GM18505 (cell line): Measurements from ENCODE around the gene KRT34.
"Not testable (repeated sequence)": the region's sequence is repeated elsewhere in the genome, so short reads cannot be mapped to it uniquely, and the experiment has no call there.

ENCODE experiments used
- ATAC-seq: cut with Tn5 transposase; IDR thresholded peaks from one replicate; pipeline ENCODE4 v1.9.1; 2021; ENCODE audit not compliant: unreplicated experiment
- POLR2A ChIP-seq: IDR thresholded peaks from 4 replicates; pipeline ENCODE4 v1.6.1; 2011; ENCODE audit warnings: borderline replicate concordance; ENCODE audit not compliant: insufficient read depth, insufficient read length; ENCODE audit errors: extremely low read depth

The KRT34 gene

DNA sequence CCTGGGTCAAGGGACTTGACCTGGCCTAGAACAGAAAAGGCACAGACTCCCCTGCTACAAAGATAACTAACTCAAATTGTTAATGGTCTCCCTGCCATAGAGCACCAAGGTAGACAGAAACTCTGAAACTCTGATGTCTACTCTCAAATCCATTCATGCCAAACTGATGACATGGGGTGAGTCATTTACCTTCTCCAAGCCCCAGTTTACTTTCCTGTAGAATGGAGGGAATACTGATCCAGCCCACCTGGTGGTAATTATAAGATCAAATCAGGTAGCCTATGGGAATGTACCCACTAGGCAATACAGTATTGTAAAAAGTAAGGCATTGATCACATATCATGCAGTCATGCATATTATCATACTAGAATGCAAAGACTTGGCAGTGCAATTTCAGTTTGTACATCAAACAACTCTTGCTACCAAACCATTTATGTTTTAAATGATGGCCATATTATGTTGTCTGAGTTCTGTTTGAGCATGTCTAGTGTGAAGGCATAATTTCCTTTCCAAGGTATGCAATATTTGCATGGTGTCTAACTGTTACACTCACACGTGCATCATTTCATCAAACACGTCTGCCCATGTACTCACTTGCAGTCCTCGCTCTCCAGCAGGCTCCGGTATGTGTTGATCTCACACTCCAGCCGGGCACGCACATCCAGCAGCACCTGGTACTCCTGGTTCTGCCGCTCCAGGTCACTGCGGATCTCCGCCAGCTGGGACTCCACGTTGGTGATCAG lies 12.3 kb upstream of the KRT34 start:
- no peak for ATAC-seq
- TF ChIP-seq POLR2A = no peak

DNA sequence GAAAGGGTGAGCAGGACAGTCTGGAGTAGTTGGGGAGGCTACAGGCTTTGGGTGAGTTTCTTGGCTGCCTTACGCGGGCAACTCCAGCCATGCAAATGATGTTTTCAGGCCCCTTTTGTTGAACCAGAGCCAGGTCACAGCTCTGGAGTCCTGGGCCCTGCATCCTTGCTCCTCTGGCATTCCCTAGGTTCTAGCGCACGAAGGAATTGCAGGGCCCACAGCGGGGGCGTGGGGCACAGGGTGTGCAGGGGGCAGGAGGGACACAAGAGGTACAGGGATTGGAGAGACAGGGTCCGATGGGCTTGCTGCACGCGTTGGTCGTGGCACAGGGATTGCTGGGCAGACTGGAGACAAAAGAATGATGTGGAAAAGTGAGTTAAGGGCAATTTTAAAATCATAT lies 11.7 kb upstream of the KRT34 start:
- no peak for TF ChIP-seq POLR2A
- no peak for ATAC-seq

DNA sequence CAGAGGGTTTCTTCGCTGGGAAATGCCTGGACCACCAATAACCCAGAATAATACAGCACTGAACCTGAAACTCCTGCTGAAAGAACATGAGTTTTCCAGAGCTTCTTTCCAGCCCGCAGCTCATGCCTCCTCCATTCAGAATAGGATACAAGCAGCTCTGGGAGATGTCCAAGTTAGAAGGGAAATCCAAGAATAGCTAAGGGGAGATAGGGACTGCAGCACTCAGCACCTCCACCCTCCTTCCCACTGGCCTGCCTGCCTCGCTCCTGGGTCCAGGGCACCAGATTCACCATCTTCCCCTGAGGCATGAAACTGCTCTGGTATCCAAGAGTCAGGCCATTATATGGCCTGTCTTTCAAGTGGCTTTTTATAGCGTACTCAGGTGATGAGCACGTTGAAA lies 11.2 kb upstream of the KRT34 start:
- no peak for TF ChIP-seq POLR2A
- no peak for ATAC-seq

DNA sequence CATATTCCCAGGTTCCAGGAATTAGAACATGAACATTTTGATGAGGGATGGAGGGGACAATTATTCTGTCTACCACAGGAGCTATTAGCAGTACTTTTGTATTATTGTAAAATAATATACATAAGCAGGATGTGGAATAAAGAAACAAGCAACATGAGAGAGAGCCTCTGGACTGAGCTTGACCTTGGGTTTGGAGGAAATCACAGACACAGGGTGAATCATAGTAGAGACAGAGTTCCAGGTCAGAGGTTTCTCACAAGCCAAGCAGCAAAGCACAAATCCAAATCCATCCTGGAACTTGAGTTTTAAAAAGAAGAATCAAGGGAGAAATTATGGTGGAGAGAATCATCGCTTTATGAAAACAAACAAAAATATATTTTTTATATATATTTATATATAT lies 10.2 kb upstream of the KRT34 start:
- ATAC-seq = no peak

DNA sequence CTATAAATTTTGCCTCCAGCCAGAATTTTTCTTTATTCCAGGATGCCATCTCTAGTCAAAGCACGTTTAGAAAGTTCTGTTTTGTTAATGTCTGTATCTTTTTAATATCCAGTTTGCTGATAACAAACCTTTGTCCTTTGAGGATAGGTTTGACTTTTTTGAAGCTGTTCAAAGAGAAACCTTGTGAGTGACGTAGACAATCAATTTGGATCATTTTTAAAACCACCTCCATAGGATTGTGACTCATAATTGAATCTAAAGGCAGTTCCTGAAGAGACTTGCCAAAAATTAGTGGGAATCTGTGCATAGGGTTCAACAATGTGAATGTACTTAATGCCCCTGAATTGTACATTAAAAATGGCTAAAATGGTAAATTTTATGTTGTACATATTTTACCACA lies 9.4 kb upstream of the KRT34 start:
- TF ChIP-seq POLR2A = no peak
- ATAC-seq = no peak

More for the DNA sequence above, 10.2 kb upstream of the KRT34 start:
- no peak for TF ChIP-seq POLR2A

DNA sequence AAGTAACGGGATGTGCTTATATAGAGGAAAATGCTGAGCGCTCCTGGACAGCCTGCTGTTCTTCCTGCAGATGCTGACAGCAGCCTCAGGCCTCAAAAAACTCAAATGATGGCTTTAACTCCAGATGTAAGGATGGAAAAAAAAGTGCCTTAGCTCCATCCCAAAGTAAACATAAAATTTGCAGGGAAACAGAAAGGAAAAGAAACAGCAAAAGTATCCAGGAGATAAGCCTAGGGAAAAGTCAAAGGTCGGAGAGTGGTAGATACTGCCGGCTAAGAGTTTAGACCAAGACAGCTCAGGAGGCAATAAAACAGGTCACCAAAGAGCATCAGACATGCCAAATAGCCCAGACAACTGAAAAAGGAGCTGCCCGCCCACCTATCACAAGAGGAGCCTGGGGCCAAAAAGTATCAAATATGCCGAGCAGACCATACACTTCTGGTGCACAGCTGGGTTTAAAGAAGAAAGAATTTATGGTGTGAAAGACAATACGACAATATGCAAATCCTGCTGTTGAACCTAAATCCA lies 8.4 kb upstream of the KRT34 start:
- ATAC-seq = no peak
- no peak for TF ChIP-seq POLR2A

DNA sequence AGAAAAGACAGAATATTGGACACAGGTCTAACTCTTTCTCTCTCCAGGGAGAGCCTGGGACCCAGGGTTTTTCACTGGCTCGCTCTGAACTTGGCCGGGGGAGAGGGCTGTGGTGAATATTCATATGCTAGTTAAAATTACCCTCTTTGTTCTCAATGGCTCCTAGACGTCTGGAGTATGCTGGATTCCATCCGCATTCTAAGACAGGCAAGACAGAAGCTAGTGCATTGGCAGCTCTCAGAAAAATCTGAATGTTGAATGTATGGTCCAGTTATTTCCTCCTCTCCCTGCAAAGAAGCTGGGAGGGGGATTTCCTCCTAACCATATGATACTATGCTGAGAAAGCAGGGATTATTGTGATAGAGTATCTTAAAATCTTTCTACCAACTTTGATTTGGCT lies 5.6 kb upstream of the KRT34 start:
- ATAC-seq = no peak
- no peak for TF ChIP-seq POLR2A

DNA sequence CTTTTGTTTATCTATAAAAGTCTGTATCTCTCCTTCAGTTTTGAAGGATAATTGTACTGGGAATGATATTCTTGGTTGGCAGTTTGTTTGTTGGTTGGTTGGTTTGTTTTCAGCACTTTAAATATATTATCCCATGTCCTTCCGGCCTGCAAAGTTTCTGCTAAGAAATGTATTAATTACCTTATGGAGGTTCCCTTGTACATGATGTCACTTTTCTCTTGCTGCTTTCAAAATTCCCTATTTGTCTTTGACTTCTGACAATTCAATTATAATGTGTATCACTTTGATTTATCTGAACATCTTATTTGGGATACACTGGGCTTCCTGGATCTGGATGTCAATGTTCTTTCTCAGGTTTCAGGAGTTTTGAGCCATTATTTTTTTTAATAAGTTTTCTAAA lies 4.1 kb upstream of the KRT34 start:
- TF ChIP-seq POLR2A = no peak
- ATAC-seq = no peak

DNA sequence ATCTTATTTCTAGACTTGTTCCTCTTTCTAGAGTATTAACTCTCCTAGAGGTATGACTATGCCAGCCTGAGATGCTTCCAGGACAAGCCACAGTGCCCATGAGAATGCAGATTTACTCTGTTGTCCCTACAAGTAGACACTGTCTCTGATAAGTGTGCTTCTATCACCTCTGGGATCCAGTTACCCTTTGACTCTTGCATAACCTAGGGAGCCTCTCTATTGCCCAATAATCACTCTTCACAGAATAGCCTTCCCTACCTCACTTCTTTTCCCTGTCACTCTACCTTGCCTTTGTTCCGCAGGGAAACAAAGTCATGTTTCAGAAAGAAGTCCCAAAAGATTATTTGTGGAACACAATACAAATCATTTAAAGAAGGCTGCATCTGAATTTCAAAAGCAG lies 1.6 kb upstream of the KRT34 start:
- no peak for ATAC-seq
- no peak for TF ChIP-seq POLR2A

DNA sequence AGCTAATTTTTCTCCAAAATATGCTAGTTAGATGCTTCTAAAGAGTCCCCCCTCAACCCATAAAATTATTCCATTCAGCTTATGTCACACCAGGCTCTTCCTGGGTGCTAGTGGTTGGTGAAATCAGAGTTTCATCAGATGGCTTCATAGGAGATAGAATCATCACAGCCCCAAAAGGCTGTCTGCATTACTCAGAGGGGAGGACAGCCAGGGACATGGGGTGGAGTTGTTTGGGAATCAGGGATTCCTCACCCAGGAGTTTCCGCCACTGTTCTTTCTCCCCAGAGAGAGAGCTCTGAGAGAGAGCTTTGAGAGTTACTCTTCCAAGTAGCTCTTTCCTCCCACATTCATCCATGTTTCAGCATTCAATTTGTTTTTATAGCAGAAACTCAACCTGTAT lies 288 bp upstream of the KRT34 start:
- no peak for TF ChIP-seq POLR2A
- ATAC-seq = no peak

DNA sequence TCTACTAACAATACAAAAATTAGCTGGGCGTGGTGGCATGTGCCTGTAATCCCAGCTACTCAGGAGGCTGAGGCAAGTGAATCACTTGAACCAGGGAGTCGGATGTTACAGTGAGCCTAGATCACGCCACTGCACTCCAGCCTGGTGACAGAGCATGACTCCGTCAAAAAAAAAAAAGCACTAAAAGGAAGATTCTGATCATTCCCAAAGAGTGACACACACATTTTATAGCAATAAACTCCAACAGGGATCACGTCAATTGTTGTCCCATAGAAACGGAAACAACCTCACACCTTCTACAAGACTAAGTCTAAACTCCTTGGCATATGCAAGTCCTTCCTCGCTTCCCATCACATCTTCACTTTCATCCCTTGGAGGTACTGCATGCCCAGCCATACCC lies 2.0 kb downstream of the KRT34 start:
- not testable (repeated sequence) for ATAC-seq

DNA sequence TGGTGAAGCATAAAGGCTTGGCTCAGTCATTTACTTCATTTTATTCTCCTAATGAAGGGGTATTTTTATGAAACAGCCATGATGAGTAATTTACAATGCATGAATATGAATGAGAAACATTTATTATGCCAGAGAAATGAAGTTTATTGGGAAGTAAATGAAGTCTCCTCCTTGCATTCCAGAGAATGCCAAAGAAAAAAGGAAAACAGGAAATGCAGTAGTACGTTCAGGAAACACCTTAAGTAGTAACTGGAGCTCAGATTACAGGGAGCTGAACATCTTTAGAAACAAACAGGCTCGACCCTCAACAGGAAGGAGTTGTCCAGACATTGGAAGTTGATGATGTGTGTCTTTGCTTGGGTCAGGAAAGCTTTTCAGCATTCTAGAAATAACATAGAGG lies 4.6 kb downstream of the KRT34 start:
- no peak for TF ChIP-seq POLR2A
- no peak for ATAC-seq

DNA sequence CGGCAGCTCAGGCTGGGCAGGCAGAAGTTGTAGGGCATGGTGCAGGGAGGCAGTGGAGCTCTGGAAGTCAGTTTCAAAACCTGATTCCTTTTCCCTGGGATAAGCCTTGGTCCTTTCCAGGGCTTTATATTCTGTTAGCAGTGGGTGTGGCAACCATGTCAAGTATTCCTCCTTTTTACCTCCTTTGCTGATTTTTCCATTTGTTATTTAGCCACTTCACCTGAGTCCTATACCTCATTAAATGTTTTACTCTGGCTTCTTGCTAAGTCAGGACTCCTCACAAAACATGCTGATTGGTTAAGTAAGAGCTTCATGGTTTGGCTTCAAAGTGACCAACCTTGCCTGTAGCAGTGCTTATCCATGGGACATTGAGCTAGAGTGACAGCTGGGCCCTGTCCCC lies 12.4 kb downstream of the KRT34 start, which contains the start of gene KRT33B:
KRT33B (minus strand) TSS at position 101 of the 400 bp plus-strand sequence; CDS start at position 38, 63 bp downstream.
- no peak for TF ChIP-seq POLR2A
- ATAC-seq = no peak

DNA sequence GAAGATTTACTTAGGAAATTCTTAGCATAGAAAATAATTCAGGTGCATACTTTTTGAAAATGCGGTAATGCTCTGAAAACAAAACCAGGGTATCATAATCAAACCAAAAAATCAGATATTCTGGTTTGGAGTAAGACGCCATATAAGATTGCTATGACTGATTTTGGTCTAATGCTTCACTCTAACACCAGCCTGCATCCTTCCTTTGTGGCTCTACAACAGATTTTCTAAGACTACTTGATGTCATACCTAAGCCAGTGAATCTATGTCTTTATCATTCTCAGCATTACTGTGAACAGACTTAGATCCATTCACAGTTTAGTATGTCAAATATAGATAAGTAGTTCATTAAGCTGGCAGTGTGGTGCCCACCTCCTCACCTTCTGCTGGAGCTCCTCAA lies 13.1 kb downstream of the KRT34 start:
- no peak for ATAC-seq
- no peak for TF ChIP-seq POLR2A
